CD4-positive, alpha-beta T cell treated with Interleukin-12 subunit alpha and Interleukin-12 subunit beta, for 1 hour (primary cell): Measurements from ENCODE around the gene ABTB1.
A peak's percentile ranks its signal among the peaks of the same experiment; 100 is the strongest.
"Not testable (repeated sequence)": the region's sequence is repeated elsewhere in the genome, so short reads cannot be mapped to it uniquely, and the experiment has no call there.

Source experiments
- DNase-seq: peaks from one replicate; pipeline ENCODE4 v3.0.0-alpha.2; 2020

Gene ABTB1

DNA sequence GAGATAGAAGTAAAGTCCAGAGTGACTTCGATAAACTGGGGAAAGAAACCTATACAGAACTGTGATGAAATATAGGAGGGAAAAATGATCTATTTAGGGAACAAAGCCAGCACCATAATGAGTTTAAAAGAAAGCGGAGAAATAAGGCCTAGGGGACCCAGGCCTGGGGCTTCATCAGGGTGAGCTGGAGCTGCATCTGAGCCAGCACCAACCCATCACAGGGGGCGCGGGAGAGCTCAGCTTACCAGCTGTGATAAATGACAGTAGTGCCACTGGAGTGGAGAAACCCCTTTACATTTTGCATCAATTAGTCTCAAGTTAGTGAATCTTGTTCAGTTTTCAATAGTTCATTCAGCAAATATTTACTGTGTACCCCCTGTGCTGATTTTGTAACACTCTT lies 22.5 kb upstream of the ABTB1 start:
- DNase-seq: no peak

GRCh38 chr3:127651516-127652172 lies 21.1 kb upstream of the ABTB1 start:
- DNase-seq: no peak

DNA sequence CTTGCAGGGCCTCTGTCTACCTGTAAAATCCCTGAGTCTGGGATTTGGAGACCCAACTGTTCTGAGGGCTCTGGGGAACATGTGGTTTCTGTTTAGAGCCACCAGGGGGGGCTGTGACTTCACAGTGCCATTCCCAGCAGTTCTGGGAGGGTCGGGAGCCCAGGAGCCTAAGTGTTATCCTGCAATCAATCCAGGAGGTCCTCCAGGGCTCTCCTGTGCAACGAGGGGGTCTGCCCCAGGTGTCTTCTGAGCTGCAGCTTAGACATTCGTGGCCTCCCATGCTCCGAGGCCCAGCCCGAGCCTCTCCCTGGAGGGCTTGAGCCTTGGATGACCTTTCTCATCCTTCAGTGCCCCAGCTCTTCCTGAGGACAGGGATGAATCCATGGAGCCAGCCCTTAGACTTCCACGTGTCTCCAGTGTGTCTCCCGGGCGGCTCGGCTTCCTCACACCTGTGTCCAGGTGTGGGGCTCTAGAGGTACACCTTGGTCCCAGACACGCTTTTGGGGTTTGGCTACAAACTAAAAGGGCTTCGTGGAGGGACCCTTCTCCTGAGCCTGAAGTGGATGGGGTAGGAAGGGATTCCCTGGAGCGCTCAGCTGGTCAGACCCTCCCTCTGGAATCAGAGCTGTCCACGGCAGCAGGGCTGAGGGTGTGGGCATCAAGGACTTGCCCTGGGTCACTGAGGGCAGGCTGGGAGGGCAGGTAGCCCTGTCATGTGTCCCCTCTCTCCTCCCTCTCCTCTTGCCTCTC lies 20.3 kb upstream of the ABTB1 start:
- DNase-seq: peak; percentile 49

- DNase-seq: no peak
Measured at GRCh38 chr3:127654374-127654773, 18.4 kb upstream of the ABTB1 start.

DNA sequence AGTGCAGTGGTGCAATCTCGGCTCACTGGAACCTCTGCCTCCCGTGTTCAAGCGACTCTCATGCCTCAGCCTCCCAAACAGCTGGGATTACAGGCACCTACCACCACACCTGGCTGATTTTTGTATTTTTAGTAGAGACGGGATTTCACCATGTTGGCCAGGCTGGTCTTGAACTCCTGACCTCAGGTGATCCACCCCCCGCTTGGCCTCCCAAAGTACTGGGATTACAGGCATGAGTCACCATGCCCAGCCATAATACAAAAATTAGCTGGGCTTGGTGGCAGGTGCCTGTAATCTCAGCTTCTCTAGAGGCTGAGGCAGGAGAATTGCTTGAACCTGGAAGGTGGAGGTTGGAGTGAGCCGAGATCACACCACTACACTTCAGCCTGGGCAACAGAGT lies 17.8 kb upstream of the ABTB1 start:
- DNase-seq: not testable (repeated sequence)

DNA sequence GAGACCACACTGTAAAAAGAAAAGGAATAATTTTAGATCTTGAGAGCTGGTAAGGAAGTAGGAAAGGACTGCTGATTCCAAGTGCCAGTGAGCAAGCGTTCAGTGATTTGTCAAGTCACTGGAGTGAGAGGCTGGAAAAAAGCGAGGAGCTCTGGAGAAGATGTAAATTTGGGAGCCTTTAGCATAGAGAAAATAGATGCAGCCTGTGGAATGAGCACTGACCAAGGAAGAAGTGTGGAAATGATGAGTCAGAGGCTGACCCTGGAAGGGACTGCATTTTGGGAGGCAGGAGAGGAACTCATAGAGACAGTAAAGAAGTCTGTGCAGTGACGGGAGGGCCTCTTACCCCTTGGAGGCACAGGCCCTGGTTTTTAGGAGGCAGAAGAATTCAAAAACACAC lies 17.1 kb upstream of the ABTB1 start:
- no peak for DNase-seq

DNA sequence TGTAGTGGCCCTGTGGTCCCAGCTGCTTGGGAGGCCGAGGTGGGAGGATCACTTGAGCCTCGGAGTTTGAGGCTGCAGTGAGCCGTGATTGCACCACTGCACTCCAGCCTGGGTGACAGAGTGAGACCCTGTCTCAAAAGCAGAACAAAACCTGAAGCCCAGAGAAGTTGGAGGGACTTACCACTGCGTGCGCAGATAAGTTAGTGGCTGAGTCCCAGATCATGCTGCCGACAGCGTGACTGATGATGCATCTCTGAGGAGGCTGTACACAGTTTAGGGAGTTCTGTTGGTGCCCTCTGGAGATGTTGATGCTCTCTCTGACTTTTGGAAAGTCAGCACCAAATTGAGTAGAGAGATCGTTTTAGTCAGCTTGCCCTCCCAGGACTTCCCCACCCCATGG lies 15.8 kb upstream of the ABTB1 start:
- DNase-seq: no peak

GRCh38 chr3:127658234-127658633 lies 14.5 kb upstream of the ABTB1 start:
- no peak for DNase-seq

DNA sequence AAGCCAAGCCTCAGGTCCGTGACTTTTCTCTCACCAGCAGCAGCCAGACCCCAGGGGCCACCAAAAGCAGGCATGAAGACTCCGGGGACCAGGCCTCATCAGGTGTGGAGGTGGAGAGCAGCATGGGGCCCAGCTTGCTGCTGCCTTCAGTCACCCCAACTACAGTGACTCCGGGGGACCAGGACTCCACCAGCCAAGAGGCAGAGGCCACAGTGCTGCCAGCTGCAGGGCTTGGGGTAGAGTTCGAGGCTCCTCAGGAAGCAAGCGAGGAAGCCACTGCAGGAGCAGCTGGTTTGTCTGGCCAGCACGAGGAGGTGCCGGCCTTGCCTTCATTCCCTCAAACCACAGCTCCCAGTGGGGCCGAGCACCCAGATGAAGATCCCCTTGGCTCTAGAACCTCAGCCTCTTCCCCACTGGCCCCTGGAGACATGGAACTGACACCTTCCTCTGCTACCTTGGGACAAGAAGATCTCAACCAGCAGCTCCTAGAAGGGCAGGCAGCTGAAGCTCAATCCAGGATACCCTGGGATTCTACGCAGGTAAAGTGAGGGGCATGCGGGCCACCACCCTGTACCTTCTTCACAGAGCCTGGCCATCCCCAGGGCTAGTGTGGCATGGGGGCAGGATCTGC lies 12.0 kb upstream of the ABTB1 start:
- no peak for DNase-seq

- no peak for DNase-seq
Measured at GRCh38 chr3:127661600-127661999, 11.2 kb upstream of the ABTB1 start.

GRCh38 chr3:127662001-127662469 lies 10.7 kb upstream of the ABTB1 start:
- no peak for DNase-seq

GRCh38 chr3:127663151-127663550 lies 9.6 kb upstream of the ABTB1 start:
- DNase-seq: no peak

GRCh38 chr3:127665165-127665564 lies 7.6 kb upstream of the ABTB1 start:
- DNase-seq: no peak

- DNase-seq: no peak
Measured at GRCh38 chr3:127665586-127665985, 7.2 kb upstream of the ABTB1 start.

GRCh38 chr3:127666676-127667075 lies 6.1 kb upstream of the ABTB1 start:
- no peak for DNase-seq

GRCh38 chr3:127667119-127667681 lies 5.6 kb upstream of the ABTB1 start:
- no peak for DNase-seq

GRCh38 chr3:127668906-127669305 lies 3.8 kb upstream of the ABTB1 start:
- DNase-seq: no peak

- no peak for DNase-seq
Measured at GRCh38 chr3:127669541-127670228, 3.1 kb upstream of the ABTB1 start.

GRCh38 chr3:127670229-127670559 lies 2.6 kb upstream of the ABTB1 start:
- no peak for DNase-seq

DNA sequence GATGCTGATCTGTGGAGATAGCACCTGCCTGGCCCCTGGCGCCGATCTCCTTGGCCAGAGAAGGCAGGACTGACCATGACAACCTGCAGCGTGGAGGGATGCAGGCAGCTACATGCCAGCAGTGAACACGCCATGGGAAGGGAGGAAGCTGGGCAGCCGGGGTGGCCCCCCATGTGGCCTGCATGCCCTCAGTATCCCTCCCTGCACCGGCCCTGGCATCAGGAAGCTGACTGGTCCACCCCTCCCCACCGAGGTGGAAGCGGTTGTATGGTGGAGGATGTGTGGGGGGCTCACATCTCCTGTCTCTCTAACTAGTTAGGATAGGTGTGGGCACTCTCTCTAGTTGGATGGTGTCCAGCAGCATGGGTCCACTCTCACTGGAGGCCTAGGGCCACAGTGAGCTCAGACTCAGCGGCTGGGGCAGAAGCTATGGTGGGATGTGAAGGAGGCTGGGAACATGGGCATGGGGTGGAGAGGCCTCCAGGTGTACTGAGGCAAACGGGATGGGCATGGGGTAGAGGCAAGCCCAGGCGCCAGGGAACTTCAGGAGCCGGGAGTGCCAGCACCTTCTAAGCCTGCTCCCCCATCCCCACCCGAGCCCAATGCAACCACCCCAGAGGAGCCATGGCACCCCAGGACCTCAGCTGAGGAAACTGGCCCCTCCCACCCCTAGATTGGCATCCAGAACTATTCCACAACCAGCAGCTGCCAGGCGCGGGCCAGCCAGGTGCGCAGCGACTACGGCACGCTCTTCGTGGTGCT lies 1.8 kb upstream of the ABTB1 start:
- no peak for DNase-seq

DNA sequence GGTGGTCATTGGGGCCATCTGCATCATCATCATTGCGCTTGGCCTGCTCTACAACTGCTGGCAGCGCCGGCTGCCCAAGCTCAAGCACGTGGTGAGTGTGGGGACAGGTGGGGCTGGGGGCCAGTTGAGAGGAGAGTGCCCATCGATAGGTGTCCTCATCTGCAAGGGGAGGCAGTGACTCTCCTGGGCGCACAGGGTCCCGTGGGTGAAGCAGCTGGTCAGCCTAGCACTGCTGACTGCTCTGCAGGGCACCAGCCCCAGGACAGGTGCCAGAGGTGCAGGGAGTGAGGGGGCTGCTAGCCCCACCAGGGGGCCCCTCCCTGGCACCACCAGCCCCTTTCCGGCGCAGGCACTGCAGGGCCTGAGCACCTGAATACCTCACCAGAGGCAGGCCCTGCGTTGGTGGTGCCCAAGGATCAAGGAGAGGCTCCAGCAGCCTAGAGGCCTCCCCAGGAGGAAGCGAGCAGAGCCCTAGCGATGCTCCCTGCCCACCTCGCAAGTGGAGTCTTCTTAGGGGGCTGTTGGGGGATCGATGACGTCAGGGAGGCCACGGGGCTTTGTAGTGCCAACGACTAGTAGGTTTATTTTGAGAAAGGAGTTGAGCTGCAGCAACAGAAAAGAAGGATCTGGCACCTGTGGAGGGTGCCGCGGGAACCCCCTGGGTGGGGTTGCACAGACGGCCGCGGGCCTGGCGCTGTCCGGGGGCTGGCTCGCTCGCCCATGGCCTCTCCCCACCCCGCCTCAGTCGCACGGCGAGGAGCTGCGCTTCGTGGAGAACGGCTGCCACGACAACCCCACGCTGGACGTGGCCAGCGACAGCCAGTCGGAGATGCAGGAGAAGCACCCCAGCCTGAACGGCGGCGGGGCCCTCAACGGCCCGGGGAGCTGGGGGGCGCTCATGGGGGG lies 976 bp upstream of the ABTB1 start:
- peak; percentile 31 for DNase-seq
